Measurements from ENCODE around the gene SPATS2L.
A peak's percentile ranks its signal among the peaks of the same experiment; 100 is the strongest.

Gene SPATS2L

DNA sequence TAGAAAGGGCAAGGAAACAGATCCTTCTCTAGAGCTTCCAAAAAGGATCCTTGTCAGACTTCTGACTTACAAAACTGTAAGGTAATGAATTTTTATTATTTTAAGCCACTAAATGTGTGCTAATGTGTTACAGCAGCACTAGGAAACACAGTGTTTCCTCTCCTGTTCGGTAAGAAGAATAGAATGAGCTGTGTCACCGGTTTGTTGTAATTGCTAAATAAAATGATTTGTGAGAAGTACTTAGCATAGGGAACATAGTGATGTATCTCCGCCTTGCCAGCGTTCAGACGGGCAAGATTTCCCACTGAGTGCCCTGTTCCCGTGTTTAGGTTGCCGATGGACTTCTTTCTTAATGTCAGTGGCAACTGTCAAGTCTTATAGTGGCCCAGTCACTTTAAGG, 57.6 kb downstream of the SPATS2L start:
- no peak for DNase-seq
- in situ Hi-C loops (cut with MboI; ENCODE audit: low pct_unique_long_range_greater_than_20kb, low sequenced_read_pairs) = no loop called here

DNA sequence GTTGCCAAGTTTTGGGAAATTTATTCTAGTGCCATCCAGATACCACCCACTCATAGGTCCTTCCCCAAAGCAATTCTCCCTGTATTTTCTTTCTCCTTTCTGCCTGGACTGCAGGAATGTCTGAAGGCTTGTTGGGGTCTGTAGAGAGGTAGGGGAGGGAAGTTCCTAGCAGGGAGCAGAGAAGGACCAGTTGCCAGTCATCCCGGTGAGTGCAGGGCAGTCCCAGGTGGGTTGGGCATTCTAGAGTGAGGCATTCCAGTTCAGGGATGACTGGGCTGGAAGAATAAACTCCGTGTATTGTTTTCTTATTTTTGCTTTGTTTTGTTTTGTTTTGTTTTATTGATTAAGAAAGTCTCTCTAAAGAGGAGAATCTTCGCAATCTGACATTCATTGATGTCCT, 58.1 kb downstream of the SPATS2L start:
- no peak for DNase-seq

DNA sequence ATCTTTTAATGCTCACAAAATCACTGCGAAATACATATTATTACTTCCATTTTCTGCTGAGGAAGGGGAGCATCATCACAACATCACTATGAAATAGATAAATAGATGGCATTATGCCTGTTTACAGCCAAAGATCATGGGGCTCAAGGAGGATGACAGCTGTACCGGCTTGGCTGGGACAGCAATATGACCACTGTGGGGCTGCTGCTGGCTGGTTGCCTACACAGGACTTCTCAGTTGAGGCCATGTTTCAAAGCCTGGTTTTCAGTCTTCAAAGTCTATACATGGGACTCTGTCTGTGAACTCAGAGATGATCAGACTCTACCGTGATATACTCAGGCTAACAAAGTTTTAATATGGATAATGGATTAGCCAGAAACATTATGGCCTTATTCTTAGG, 58.7 kb downstream of the SPATS2L start:
- in situ Hi-C loops (cut with MboI; ENCODE audit: low pct_unique_long_range_greater_than_20kb, low sequenced_read_pairs) = no loop called here
- DNase-seq = no peak

More for the DNA sequence above, 58.1 kb downstream of the SPATS2L start:
- in situ Hi-C loops (cut with MboI; ENCODE audit: low pct_unique_long_range_greater_than_20kb, low sequenced_read_pairs) = no loop called here

DNA sequence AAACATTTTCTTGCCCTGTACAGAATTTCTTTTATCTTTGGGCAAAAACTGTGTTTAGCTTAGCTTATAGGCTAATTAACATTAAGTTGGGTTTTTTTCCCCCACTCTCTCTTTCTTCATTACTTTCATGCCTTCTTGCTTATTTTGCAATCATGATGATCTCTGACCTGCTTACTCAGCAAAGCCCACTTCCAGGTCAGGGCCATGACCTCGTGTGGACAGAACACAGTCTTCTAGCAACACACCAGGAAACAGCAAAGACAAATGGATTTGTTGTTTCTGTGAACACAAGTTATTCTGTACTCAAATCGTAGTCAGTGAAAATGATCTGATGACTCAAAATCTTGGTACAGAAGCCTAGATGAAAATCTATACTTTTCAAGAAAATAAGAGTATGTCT, 60.7 kb downstream of the SPATS2L start:
- in situ Hi-C loops (cut with MboI; ENCODE audit: low pct_unique_long_range_greater_than_20kb, low sequenced_read_pairs) = no loop called here
- DNase-seq = no peak

DNA sequence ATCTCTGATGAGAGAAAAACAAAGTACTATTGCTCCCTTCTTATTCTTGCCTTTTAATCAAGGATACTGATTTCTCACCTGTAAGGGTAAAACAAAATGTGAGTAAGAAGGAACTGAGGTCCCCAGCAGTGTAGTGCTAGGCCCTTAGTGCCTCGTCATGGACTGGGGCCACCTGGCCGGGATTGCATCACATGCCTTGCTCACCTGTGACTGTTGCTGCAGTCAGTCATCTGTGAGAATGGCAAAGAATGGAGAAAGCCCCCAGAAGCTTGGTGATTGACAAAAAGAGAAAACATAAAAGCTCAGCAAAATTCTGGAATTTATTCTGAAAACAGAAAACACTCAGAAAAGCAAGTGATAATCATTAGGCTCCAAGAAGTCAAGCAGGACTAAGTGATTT, 63.4 kb downstream of the SPATS2L start:
- no peak for DNase-seq
- in situ Hi-C loops (cut with MboI; ENCODE audit: low pct_unique_long_range_greater_than_20kb, low sequenced_read_pairs) = no loop called here

DNA sequence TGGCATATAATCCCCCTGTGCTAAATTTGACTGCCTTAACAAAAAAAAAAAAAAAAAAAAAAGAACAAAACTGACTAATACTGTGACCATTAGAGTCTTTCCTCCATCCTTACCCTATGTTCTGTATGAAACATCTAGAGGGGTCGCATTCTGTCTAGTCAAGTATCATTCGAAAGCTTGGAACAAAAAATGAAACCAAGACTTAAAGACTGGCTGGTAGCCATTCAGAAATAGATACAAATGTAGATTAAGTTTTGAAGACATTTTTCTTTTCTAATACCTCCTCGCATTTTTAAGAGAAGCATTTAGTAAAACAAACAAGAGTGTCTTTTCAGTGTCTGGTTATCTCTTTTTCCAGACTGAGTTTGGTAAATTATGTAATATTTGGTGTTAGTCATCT, 66.7 kb downstream of the SPATS2L start:
- in situ Hi-C loops (cut with MboI; ENCODE audit: low pct_unique_long_range_greater_than_20kb, low sequenced_read_pairs) = no loop called here
- no peak for DNase-seq

DNA sequence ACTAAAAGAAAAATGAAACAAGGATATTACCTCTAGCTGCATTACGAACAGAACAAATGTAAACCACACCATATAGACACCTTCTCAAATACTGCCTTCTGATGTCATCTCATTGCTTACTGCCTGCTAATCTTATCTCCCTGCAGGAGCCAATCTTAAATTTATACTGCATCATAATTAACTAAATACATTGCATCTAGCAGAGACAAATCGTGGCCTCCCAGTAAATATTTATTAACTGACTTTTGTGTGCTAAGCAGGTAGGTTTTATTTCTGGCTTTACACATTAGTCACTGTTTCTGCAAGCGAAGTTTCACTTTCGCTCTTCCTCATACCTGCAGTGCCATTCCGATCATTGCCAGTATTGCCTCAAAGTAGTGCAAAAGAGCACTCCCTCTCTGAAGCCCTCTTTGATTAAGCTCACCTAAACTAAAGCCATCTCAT, 67.5 kb downstream of the SPATS2L start:
- no peak for DNase-seq
- in situ Hi-C loops (cut with MboI; ENCODE audit: low pct_unique_long_range_greater_than_20kb, low sequenced_read_pairs) = no loop called here

DNA sequence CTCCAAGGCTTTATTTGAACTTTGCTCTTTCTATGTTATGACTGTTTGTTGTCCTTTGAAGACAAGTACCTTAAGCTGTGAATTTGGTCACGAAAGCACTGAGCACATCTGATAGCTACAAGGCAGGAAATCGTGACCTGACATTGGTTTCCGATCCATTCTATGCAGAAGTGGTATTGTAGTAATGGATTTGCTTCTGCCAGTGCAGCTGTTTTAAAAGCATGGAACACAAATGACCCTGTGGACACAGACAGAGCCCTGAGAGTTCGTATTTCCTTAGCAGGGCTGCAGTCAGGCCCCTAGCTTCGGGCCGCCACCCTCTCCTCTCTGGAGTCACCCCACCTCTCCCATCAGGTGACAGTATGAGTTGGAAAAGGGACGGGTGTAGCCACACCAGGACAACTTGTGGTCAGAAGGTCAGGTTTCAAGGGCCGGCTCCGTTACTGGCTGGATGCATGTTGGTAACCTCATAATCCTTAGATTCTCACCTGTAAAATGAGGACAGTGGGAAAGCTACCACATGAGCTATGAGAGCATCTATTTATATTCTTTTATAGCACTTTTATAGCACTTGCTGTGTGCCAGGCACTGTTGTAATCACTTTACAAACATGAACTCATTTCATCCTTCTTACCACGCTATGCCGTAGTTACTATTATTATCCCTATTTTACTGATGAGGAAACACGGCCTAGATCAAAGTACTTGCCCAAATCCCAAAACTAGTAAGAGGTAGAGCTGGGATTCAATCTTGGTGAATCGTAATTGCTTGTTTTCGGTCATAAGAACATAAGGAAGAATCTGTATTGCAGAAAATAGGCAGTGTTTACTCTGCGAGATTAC, 70.2 kb downstream of the SPATS2L start:
- in situ Hi-C loops (cut with MboI; ENCODE audit: low pct_unique_long_range_greater_than_20kb, low sequenced_read_pairs) = no loop called here
- peak; percentile 45 for DNase-seq

DNA sequence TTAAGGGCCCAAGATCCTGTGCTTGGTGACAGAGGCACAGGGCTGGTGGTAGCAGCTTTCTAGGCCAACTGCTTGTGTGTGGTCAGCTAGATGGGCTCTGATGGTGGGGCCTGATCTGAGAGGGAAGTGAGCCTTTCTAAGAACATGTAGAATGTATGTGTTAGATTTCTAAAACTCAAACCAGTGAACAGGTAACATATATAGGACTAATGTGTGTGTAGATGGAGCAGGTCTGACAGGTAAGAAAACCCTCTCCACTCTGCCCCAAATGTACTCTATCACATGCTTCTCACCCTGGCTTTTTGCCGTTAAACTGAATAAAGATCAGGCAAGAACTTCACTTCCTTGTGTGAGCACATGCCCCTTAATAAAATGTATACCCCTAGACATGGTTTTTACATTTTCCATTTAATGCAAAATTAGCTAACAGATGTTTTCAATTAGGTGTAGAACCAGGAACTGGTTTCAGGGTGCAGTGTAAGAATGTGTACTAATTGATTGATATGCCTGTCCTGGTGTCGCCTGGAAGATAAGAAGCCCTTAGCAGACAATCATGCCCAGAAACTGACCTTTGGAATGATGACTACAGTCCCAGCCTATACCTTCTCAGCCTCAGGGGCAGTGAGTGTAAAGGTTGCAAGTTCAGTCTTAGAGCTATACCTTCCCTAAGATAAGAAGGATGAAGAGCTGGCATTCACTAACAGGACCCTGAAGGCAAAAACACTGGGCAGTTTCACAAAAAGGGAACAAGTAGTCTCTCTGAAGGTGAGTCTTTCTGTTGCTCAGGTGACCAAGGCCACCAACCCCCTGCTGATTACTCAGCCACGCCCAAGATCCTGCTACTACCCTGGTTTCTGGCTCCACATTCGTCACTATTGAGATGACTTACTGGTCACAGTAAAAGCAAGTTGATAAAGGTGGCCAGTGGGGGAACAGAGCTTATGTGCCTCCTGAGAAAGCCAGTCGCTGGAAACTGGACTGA, 71.2 kb downstream of the SPATS2L start:
- in situ Hi-C loops (cut with MboI; ENCODE audit: low pct_unique_long_range_greater_than_20kb, low sequenced_read_pairs) = no loop called here
- DNase-seq = no peak

DNA sequence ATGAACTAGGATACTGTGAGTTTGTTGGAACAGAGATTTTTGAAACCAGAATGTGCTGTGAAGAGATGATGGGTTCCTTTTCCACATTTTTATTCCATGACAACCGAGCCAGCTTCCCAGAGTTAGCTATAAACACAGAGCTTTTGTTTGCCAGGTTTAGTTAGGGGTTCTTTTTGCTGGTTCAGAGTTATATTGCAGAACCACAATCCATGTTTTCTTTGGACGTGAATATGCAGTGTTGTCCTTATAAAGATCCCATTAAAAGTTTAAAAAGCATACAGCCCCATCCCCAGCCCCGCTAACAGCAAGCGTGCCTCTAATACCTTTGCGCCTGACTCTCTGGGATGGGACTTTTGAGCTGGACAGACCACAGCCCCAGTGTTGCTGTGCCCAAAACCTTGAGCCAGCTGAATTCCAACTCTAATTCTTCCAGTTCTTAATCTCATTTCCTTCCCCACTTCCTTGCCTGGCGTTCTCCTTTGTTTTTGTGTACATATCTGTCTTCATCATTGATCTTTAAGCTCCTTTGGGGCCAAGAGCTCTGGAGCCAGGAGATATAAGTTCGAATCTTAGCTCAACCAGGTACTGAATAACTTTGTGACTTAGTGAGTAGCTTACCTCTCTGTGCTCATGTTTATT, 72.3 kb downstream of the SPATS2L start:
- DNase-seq = no peak
- in situ Hi-C loops (cut with MboI; ENCODE audit: low pct_unique_long_range_greater_than_20kb, low sequenced_read_pairs) = no loop called here

DNA sequence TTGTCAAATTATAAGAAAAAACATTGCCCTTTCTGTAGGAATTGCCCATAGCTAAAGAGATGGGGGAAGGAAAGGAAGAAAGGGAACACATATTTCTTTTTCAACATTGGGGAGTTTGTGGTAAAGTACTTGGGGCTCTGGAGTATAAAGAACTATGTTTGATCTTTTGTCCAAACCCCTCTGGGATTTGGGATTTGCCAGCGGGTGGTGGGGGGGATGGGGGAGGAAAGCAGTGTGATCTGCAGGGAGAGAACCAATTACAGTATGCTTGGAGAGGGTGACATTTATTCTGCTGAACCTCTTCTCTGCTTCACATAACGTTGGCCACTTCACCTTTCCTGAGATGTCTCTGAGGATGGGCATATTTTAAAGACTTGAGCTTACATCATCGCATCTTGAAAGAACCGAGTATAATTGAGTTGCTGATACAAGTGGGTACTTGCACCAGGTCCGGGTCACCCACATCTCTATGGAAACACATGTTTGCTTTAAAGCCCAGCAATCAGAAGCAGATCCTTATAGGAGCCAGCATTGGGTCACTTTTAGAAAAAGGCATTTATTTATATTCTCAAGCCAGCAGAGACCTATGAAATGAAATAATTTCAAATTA, 73.1 kb downstream of the SPATS2L start:
- DNase-seq = no peak
- in situ Hi-C loops (cut with MboI; ENCODE audit: low pct_unique_long_range_greater_than_20kb, low sequenced_read_pairs) = no loop called here

DNA sequence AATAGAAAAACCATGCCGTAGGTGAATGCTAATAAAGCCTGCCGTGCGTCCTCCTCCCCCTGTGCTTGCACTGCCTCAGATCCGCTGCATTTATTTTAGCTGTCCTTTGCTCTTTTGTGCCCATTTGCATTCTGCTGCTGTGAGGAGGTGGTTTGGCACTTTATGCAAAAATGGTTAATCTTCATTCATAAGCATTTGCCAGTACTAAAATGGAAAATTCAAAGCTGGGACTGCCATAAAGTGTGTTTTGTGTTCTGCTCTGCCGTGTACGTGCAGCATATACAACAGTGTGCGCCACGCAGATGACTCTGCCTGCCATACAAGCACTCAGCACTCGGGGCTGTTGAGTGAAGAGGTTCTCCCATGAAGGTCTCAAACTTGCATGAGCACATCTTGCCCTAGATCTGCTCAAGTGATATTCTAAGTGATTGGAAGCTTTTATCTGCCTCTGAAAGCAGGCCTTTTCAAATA, 73.6 kb downstream of the SPATS2L start:
- in situ Hi-C loops (cut with MboI; ENCODE audit: low pct_unique_long_range_greater_than_20kb, low sequenced_read_pairs) = no loop called here
- no peak for DNase-seq

DNA sequence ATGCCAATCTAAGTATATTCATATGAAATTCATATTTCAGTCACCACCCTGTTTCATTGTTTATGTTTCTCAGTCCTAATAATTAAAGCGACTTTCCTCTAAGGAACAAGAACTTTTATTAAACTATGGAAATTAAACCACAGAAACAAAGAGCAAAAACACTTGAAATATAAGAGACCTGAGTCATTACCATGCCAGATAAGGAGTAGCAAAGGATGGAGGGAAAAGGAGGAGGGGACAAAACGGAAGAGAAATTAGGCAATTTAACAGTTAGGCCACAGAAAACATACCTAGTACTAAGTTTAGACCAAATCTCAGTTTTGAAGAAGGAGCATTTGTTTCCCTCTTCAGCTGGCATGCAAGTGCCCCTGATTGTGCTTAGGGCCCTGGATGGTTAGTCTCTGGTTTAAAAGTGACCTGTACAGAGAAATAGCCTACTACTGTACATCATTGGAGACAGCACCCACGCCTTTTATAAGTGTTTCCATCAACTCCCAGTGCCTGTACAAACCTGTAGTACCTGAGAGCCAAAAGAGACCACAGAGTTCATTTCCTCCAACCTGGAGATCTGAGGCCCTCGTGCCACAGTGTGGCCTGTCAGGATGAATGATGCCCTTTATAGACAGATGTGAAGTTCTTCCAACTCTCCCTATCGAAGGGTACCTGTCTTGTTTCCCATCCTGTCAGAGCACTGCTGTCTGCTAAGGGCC, 74.5 kb downstream of the SPATS2L start:
- no peak for DNase-seq
- in situ Hi-C loops (cut with MboI; ENCODE audit: low pct_unique_long_range_greater_than_20kb, low sequenced_read_pairs) = no loop called here

DNA sequence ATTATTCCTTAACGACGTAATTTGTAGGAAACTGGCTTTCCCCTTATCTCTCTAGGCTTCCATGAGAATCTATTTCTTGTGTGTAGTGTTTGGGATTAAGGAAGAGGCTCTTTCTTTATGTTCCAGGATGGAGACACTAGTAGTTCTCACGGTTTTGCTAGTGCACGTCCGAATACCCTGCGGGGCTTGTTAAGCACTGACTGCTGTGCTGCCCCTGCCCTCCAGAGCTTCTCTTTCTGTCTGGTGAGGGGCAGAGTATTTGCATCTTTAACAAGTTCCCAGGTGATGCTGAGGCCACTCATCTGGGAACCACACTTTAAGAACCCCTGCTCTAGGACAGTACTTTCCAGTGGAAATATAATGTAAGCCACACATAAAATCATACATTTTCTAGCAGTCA, 76.4 kb downstream of the SPATS2L start:
- in situ Hi-C loops (cut with MboI; ENCODE audit: low pct_unique_long_range_greater_than_20kb, low sequenced_read_pairs) = no loop called here
- no peak for DNase-seq

DNA sequence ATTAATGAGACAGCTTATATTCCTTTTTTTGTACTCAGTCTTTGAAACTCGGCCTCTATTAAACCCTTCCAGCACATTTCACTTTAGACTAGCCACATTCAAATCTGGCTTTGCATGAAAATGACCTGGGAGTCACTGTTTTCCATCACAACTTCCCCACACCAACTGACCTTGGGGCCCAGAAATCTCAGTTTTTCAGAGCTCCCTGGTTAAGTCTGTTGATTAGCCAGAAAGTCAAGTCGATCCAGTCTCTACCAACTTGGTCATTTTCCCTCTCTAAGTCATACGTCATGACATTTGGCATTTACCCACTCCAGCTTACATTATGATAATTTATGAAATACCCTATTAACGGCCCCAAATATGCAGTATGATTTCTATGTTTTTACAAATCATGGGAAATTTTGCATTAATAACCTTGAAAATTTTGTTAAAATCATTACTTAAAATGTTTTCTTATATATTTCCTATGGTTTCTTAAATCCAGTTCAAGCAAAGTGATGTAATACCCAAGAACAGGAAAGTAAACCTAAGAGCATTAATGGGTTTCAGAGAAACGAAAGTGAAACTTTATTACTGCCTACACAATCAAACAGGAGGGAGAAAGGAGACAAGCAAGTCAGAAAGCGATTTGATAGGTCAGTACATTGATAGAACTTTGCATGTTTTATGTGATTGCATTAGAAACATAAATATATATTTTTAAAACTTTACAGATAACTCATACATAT, 77.1 kb downstream of the SPATS2L start:
- in situ Hi-C loops (cut with MboI; ENCODE audit: low pct_unique_long_range_greater_than_20kb, low sequenced_read_pairs) = no loop called here

DNA sequence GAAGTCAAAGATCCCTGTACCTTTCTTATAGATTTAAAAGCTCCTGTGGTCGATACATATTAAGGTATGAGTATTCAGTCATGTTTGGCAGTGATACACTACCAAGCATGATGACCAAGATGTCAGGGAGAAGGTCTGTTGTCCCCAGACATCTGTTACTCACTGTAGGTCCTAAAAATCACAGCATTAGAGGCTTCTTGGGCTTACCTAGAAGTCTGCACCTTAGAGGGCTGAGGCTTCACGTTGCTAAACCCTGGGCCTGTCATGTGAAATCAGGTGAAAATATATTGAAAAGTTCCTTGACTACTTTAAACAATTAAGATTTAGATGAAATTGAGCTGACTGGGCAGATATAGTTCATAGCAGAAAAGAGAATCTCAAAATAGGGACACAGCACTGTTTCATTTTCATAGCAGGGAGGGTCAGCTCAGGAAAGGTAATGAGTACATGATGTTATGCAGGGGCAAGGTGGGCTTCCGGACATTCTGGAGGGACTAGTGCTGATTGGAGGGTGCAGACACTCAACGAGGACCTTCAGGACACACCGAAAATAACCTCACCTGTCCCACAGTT, 78.7 kb downstream of the SPATS2L start:
- in situ Hi-C loops (cut with MboI; ENCODE audit: low pct_unique_long_range_greater_than_20kb, low sequenced_read_pairs) = no loop called here
- no peak for DNase-seq

More for the DNA sequence above, 77.1 kb downstream of the SPATS2L start:
- peak; percentile 50 for DNase-seq

DNA sequence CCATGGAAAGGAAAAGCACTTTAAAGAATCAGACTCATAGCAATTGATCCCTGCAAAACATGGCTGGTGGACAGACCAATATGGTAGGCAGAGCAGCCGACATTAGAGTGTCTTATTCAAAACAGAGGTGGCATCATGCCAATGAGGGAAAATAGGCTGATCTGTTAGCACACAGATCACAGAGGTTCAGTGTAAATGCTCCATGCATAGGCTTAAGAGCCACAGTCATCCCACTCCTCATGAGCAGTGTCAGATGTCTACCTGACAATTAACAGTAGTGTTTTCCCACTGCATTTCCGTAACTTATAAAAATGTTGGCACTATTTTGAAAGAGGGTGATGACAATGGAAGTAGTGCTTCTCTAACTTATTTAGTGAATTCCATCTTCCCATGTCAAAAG, 86.7 kb downstream of the SPATS2L start:
- in situ Hi-C loops (cut with MboI; ENCODE audit: low pct_unique_long_range_greater_than_20kb, low sequenced_read_pairs) = no loop called here
- DNase-seq = no peak

DNA sequence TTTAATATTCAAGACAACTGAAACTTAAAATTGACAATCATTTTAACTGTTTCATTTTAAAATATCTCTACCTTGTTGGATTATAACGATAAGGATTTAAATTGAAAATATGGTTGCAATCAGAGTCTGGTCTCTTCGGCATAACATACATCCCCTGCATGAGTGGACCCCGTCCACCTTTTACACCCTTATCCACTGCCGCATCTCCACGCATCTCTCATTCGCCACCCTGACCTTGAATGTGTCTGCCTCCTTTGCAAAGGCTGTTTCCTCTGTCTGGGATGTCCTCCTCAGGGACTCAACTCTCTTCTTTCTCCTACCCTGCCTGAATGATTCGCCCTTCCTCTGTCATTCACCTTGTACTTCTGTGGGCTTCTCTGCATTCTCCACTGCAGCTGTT, 87.6 kb downstream of the SPATS2L start:
- DNase-seq = no peak
- in situ Hi-C loops (cut with MboI; ENCODE audit: low pct_unique_long_range_greater_than_20kb, low sequenced_read_pairs) = no loop called here

Measured in KBM-7 (cell line).